ENCODE results near the gene IGSF3. TPM values are rescaled to one million over a fixed set of nuclear protein-coding genes. Genes with fewer than 3 reads are reported as not detected.
A peak's percentile ranks its signal among the peaks of the same experiment; 100 is the strongest.

The IGSF3 gene
- polyA plus RNA-seq, 1 donor (not counting 4 experiments of a cell fraction or from before 2014, with no cell fraction given), result 47.4 TPM

DNA sequence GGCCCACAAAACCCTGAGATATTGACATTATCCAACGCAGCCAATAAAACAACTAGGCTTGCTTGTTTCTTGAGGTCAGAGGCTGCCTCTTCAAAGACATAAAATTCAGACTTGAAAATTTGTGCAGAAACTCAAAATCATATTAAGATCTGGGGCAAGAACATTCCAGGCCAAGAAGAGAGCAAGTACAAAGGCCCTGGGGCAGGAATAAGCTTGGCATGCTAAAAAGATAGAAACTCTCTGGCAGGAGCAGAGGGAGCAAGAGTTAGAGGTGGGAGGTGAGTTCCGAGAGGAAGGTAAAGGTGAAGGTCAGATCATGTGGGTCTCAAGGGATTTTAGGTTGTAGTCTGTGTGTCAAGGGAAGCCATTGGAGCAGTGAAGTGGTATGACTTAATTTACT, 8.8 kb upstream of the IGSF3 start:
- DNase-seq (ENCODE audit: low read depth, low spot score) (no peak), FAIRE-seq (no peak)
- no peaks in the 10 kb centered on the region for H3K79me2 ChIP-seq (ENCODE audit: control insufficient read depth, insufficient read depth, low read length)
- no peak overlapping the region for H3K4me2 ChIP-seq (ENCODE audit: control insufficient read depth, extremely low read depth, insufficient read depth, low read depth, low read length)
- H3K27me3 ChIP-seq (ENCODE audit: control insufficient read depth, extremely low read depth, insufficient read depth, low read length), result no peaks in the 10 kb centered on the region
- H3K9ac ChIP-seq (ENCODE audit: control insufficient read depth, extremely low read depth, insufficient read depth, low read length), result no peak overlapping the region
- no peaks in the 10 kb centered on the region for H4K20me1 ChIP-seq (ENCODE audit: control insufficient read depth, extremely low read depth, insufficient read depth, low read length)
- H3K9me1 ChIP-seq (ENCODE audit: control insufficient read depth, extremely low read depth, insufficient read depth, low read length), result no peaks in the 10 kb centered on the region
- no peak overlapping the region for H3K4me3 ChIP-seq (ENCODE audit: control insufficient read depth in 2 of 3, extremely low read depth in 1 of 3, insufficient read depth in 2 of 3, low read depth in 1 of 3, low read length in 3 of 3)
- no peak overlapping the region for H3K27ac ChIP-seq (ENCODE audit: control insufficient read depth, insufficient read depth, low read length)
- peaks cover 35% of the 10 kb centered on the region for H3K4me1 ChIP-seq (ENCODE audit: control insufficient read depth, extremely low read depth, insufficient read depth, low read length)
- H2AFZ ChIP-seq (ENCODE audit: control insufficient read depth, low read length), result no peak overlapping the region
- dilution Hi-C loops (cut with MboI; ENCODE audit: extremely low pct_ligation_motif_present, low sequenced_read_pairs), result no loop called here
- TF ChIP-seq, protein P1, sequence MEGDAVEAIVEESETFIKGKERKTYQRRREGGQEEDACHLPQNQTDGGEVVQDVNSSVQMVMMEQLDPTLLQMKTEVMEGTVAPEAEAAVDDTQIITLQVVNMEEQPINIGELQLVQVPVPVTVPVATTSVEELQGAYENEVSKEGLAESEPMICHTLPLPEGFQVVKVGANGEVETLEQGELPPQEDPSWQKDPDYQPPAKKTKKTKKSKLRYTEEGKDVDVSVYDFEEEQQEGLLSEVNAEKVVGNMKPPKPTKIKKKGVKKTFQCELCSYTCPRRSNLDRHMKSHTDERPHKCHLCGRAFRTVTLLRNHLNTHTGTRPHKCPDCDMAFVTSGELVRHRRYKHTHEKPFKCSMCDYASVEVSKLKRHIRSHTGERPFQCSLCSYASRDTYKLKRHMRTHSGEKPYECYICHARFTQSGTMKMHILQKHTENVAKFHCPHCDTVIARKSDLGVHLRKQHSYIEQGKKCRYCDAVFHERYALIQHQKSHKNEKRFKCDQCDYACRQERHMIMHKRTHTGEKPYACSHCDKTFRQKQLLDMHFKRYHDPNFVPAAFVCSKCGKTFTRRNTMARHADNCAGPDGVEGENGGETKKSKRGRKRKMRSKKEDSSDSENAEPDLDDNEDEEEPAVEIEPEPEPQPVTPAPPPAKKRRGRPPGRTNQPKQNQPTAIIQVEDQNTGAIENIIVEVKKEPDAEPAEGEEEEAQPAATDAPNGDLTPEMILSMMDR (optimal IDR thresholded peaks at IDR 0.05 in 1 of 3, IDR thresholded peaks at IDR 0.05 in 1 of 3, conservative IDR thresholded peaks at IDR 0.05 in 1 of 3; ENCODE audit: extremely low read depth in 1 of 3, insufficient read depth in 2 of 3, low read length in 3 of 3), result no peak
- no peak for TF ChIP-seq EZH2 (IDR thresholded peaks at IDR 0.05; ENCODE audit: low read length)
- no peaks in the 10 kb centered on the region for H3K36me3 ChIP-seq (ENCODE audit: control insufficient read depth in 2 of 2, extremely low read depth in 1 of 2, insufficient read depth in 2 of 2, low read length in 2 of 2)
- H3K9me3 ChIP-seq (ENCODE audit: control insufficient read depth, low read depth, low read length), result no peaks in the 10 kb centered on the region

DNA sequence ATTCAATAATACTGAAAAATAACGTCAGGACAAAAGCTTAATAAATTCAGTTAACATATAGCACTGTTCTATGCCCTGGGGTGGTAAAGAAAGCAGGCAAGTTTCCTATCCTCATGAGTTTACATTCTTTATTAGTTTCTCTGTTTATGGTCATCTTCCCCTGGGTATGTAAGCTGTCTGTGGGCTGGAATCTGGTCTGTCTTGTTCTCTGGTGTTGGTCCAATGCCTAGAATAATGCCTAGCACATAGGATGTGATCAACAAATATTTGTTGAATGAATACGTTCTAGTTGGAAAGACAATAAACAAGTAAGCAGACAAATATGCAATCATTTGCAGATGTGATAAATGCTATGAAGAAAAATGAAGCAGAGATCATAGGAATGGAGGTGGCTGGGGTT, 7.2 kb upstream of the IGSF3 start:
- H3K36me3 ChIP-seq (ENCODE audit: control insufficient read depth in 2 of 2, extremely low read depth in 1 of 2, insufficient read depth in 2 of 2, low read length in 2 of 2), result no peaks in the 10 kb centered on the region
- H3K4me2 ChIP-seq (ENCODE audit: control insufficient read depth, extremely low read depth, insufficient read depth, low read depth, low read length), result peak overlapping the region; percentile 28
- FAIRE-seq, result peak; percentile 58
- no peaks in the 10 kb centered on the region for H3K79me2 ChIP-seq (ENCODE audit: control insufficient read depth, insufficient read depth, low read length)
- no peak overlapping the region for H3K9ac ChIP-seq (ENCODE audit: control insufficient read depth, extremely low read depth, insufficient read depth, low read length)
- H3K9me1 ChIP-seq (ENCODE audit: control insufficient read depth, extremely low read depth, insufficient read depth, low read length), result no peaks in the 10 kb centered on the region
- H3K9me3 ChIP-seq (ENCODE audit: control insufficient read depth, low read depth, low read length), result no peaks in the 10 kb centered on the region
- H3K27me3 ChIP-seq (ENCODE audit: control insufficient read depth, extremely low read depth, insufficient read depth, low read length), result no peaks in the 10 kb centered on the region
- H4K20me1 ChIP-seq (ENCODE audit: control insufficient read depth, extremely low read depth, insufficient read depth, low read length), result no peaks in the 10 kb centered on the region
- H3K4me3 ChIP-seq (ENCODE audit: control insufficient read depth in 2 of 3, extremely low read depth in 1 of 3, insufficient read depth in 2 of 3, low read depth in 1 of 3, low read length in 3 of 3), result no peak overlapping the region
- DNase-seq (ENCODE audit: low read depth, low spot score), result no peak
- TF ChIP-seq, protein P1 (optimal IDR thresholded peaks at IDR 0.05 in 1 of 3, IDR thresholded peaks at IDR 0.05 in 1 of 3, conservative IDR thresholded peaks at IDR 0.05 in 1 of 3; ENCODE audit: extremely low read depth in 1 of 3, insufficient read depth in 2 of 3, low read length in 3 of 3), result no peak
- TF ChIP-seq EZH2 (IDR thresholded peaks at IDR 0.05; ENCODE audit: low read length), result no peak
- H2AFZ ChIP-seq (ENCODE audit: control insufficient read depth, low read length), result no peak overlapping the region
- dilution Hi-C loops (cut with MboI; ENCODE audit: extremely low pct_ligation_motif_present, low sequenced_read_pairs), result no loop called here
- no peak overlapping the region for H3K27ac ChIP-seq (ENCODE audit: control insufficient read depth, insufficient read depth, low read length)
- peaks cover 26% of the 10 kb centered on the region for H3K4me1 ChIP-seq (ENCODE audit: control insufficient read depth, extremely low read depth, insufficient read depth, low read length)

Measured in keratinocyte (primary cell).